ENCODE measurements around the gene ZNF467.

Gene ZNF467

DNA sequence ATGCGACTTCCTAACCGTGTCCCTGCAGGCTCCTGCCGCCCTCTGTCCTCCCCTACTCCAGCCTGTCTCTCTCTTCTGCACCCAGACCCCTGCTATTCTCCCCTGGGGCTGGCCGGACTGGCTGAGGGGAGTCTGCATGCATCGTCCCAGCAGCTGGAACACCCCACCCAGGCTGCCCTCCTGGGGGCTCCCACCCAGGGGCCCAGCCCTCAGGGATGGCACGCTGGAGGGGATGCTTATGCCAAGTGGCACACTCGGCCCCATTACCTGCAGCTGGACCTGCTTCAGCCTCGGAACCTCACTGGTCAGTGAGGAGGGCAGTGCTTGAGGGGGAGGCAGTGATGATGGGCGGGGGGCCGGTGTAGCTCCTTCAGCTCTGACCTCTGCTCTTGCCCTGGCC is 21.7 kb upstream of the ZNF467 start:
- TF ChIP-seq, protein P1, sequence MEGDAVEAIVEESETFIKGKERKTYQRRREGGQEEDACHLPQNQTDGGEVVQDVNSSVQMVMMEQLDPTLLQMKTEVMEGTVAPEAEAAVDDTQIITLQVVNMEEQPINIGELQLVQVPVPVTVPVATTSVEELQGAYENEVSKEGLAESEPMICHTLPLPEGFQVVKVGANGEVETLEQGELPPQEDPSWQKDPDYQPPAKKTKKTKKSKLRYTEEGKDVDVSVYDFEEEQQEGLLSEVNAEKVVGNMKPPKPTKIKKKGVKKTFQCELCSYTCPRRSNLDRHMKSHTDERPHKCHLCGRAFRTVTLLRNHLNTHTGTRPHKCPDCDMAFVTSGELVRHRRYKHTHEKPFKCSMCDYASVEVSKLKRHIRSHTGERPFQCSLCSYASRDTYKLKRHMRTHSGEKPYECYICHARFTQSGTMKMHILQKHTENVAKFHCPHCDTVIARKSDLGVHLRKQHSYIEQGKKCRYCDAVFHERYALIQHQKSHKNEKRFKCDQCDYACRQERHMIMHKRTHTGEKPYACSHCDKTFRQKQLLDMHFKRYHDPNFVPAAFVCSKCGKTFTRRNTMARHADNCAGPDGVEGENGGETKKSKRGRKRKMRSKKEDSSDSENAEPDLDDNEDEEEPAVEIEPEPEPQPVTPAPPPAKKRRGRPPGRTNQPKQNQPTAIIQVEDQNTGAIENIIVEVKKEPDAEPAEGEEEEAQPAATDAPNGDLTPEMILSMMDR (IDR thresholded peaks at IDR 0.05; ENCODE audit: control extremely low read depth, extremely low read depth, low read depth, missing control alignments) = no peak
- POLR2A ChIA-PET = no interaction called here
- CTCF ChIA-PET = interaction anchor here (1.2 to 1.7 kb wide), 3 partner anchors 12 to 53 kb away, joined by 3 to 5 read pairs (median 4); no protein-coding TSS in a partner anchor
- no peak for DNase-seq (ENCODE audit: extremely low spot score)

DNA sequence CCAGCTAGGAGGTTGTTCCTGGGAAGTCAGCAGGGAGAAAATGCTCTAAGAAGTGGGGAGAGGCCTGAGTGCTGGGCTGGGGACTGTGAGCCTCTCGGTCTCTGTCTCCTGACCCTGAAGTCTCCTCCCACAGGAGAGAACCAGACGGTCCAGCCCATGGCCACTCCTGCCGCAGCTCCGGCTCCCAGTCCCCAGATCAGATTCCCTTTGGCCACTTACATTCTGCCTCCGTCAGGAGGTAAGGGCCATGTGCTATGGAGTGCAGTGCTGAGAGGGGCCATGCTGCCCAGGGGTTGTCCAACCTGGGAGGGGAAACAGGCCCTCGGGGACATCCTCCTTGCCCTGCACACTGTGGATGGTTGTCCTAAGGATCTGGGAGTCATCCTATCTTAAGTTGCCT is 21.3 kb upstream of the ZNF467 start:
- POLR2A ChIA-PET = no interaction called here
- no peak for DNase-seq (ENCODE audit: extremely low spot score)
- CTCF ChIA-PET = interaction anchor here (1.2 to 1.7 kb wide), 3 partner anchors 13 to 52 kb away, joined by 3 to 5 read pairs (median 4); no protein-coding TSS in a partner anchor
- TF ChIP-seq, protein P1 (IDR thresholded peaks at IDR 0.05; ENCODE audit: control extremely low read depth, extremely low read depth, low read depth, missing control alignments) = no peak

DNA sequence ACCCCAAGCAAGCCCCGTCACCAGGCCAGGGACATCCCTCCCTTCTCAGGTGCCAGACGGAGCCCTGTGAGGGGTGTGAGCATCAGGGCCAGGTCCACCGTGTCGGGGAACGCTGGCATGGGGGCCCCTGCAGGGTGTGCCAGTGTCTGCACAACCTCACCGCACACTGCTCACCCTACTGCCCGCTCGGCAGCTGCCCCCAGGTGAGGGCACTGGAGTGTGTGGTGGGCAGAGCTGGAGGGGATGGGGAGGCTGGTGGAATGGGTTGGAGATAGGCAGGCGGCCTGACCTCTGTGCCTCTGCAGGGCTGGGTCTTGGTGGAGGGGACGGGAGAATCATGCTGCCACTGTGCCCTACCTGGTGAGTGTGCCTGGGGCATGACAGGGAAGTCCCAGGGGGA is 19.9 kb upstream of the ZNF467 start:
- no peak for DNase-seq (ENCODE audit: extremely low spot score)
- POLR2A ChIA-PET = no interaction called here
- TF ChIP-seq, protein P1 (IDR thresholded peaks at IDR 0.05; ENCODE audit: control extremely low read depth, extremely low read depth, low read depth, missing control alignments) = no peak
- CTCF ChIA-PET = no interaction called here

DNA sequence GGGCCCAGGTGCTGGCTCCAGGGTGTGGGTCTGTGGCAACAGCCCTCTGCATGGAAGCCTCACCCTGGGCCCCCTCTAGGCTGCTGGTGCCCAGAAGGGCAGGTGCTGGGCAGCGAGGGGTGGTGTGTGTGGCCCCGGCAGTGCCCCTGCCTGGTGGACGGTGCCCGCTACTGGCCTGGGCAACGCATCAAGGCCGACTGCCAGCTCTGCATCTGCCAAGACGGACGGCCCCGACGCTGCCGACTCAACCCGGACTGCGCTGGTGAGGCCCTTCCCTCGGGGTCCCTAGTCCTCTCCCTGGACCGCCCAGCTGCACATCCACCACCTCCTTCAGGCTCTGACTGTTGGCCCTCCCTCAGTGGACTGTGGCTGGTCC is 18.8 kb upstream of the ZNF467 start:
- ChIA-PET CTCF (interaction anchor here (1.1 kb wide), 1 partner anchor 50 kb away, joined by 4 read pairs; no protein-coding TSS in a partner anchor), POLR2A (no interaction called here)
- no peak for DNase-seq (ENCODE audit: extremely low spot score)
- TF ChIP-seq, protein P1 (IDR thresholded peaks at IDR 0.05; ENCODE audit: control extremely low read depth, extremely low read depth, low read depth, missing control alignments) = no peak

DNA sequence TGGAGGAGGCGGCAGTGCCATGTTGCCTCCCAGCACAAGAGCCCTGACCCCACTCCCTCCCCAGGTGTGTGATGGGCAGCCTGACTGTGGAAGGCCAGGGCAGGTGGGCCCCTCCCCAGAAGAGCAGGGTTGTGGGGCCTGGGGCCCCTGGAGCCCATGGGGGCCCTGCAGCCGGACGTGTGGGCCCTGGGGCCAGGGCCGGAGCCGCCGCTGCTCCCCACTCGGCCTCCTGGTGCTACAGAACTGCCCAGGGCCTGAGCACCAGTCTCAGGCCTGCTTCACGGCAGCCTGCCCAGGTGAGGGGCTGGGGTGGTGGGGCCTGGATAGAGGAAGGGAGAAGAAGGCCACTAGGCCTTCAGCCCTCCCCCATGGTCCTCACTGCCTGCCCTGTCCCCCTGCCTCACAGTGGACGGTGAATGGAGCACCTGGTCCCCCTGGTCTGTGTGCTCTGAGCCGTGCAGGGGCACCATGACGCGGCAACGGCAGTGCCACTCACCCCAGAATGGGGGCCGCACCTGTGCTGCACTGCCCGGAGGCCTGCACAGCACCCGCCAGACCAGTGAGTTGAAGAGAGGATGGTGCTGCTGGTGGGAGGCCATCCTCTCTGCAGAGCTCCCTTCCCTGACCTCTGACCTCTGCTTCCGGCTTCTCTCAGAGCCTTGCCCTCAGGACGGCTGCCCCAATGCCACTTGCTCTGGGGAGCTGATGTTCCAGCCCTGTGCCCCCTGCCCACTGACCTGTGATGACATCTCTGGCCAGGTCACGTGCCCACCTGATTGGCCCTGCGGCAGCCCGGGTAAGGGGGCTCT is 18.2 kb upstream of the ZNF467 start:
- ChIA-PET CTCF (interaction anchor here (0.6 to 1.5 kb wide), 5 partner anchors 8 to 129 kb away, joined by 3 to 6 read pairs (median 4); no protein-coding TSS in a partner anchor), POLR2A (no interaction called here)

DNA sequence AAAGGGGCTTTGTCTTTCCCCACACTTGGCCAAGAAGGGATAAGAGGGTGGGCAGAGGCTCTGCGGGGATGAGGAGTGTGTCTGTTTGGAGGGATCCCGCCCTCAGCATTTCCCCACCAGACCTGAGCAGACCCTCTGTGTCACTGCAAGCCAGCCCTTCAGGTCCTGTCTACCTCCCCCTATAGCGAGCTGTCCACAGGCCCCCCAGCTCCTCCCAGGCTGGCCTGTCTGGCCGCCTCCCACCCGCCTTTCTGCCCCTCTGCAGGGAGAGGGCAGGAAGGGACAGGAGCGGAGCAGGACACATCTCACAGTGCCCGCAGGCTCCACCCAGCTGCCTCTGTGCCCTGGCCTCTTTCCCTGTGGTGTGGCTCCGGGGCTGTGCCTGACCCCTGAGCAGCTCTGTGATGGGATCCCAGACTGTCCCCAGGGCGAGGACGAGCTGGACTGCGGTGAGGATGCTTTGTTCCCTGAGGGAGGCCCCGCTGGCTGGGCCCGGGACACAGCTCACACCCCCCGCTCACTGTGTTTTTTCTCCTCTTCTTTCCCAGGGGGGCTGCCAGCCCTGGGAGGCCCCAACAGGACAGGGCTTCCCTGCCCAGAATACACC is 17.5 kb upstream of the ZNF467 start:
- ChIA-PET POLR2A (no interaction called here), CTCF (interaction anchor here (0.6 to 1.5 kb wide), 5 partner anchors 9 to 128 kb away, joined by 3 to 6 read pairs (median 3); no protein-coding TSS in a partner anchor)
- no peak for DNase-seq (ENCODE audit: extremely low spot score)
- TF ChIP-seq, protein P1 (IDR thresholded peaks at IDR 0.05; ENCODE audit: control extremely low read depth, extremely low read depth, low read depth, missing control alignments) = no peak

More for the DNA sequence above, 18.2 kb upstream of the ZNF467 start:
- no peak for DNase-seq (ENCODE audit: extremely low spot score)
- TF ChIP-seq, protein P1 (IDR thresholded peaks at IDR 0.05; ENCODE audit: control extremely low read depth, extremely low read depth, low read depth, missing control alignments) = no peak
